CD4-positive, alpha-beta T cell treated with Interleukin-6 at 100 ng/mL for 8 hours (primary cell): ENCODE results near the gene NAMPT.
"Not testable (repeated sequence)": the region's sequence is repeated elsewhere in the genome, so short reads cannot be mapped to it uniquely, and the experiment has no call there.

Experiments
- DNase-seq: peaks from one replicate; pipeline ENCODE4 v3.0.0-alpha.2; 2020; ENCODE audit warnings: mixed read lengths, low spot score

The NAMPT gene

GRCh38 chr7:106304568-106304967 lies 19.8 kb upstream of the NAMPT start:
- no peak for DNase-seq

- not testable (repeated sequence) for DNase-seq
These were observed 13.8 kb upstream of the NAMPT start for GRCh38 chr7:106298631-106299030.

GRCh38 chr7:106298155-106298554 lies 13.4 kb upstream of the NAMPT start:
- DNase-seq, result not testable (repeated sequence)

- DNase-seq, result no peak
These were observed 9.6 kb upstream of the NAMPT start for GRCh38 chr7:106294334-106294733.

GRCh38 chr7:106291247-106291646 lies 6.5 kb upstream of the NAMPT start:
- DNase-seq, result no peak

- no peak for DNase-seq
These were observed 5.5 kb upstream of the NAMPT start for GRCh38 chr7:106290319-106290718.

GRCh38 chr7:106289848-106290247 lies 5.1 kb upstream of the NAMPT start:
- no peak for DNase-seq

- no peak for DNase-seq
These were observed 3.5 kb upstream of the NAMPT start for GRCh38 chr7:106288263-106288662.

- no peak for DNase-seq
These were observed 3.0 kb upstream of the NAMPT start for GRCh38 chr7:106287786-106288185.

- no peak for DNase-seq
These were observed 1.2 kb upstream of the NAMPT start for GRCh38 chr7:106285855-106286492.

- DNase-seq, result peak; percentile 98
These were observed 470 bp upstream of the NAMPT start for GRCh38 chr7:106285051-106285854.

- DNase-seq, result peak; percentile 19
These were observed 711 bp downstream of the NAMPT start for GRCh38 chr7:106283831-106284713.

GRCh38 chr7:106283501-106283830 lies 1.3 kb downstream of the NAMPT start:
- no peak for DNase-seq

- no peak for DNase-seq
These were observed 1.9 kb downstream of the NAMPT start for GRCh38 chr7:106282852-106283251.

GRCh38 chr7:106282390-106282789 lies 2.4 kb downstream of the NAMPT start:
- DNase-seq, result no peak

- DNase-seq, result no peak
These were observed 3.0 kb downstream of the NAMPT start for GRCh38 chr7:106281585-106282318.

- DNase-seq, result no peak
These were observed 3.7 kb downstream of the NAMPT start for GRCh38 chr7:106281127-106281526.

- no peak for DNase-seq
These were observed 5.2 kb downstream of the NAMPT start for GRCh38 chr7:106279425-106280197.

- DNase-seq, result no peak
These were observed 6.1 kb downstream of the NAMPT start for GRCh38 chr7:106278695-106279094.

GRCh38 chr7:106277976-106278375 lies 6.8 kb downstream of the NAMPT start:
- DNase-seq, result no peak

- no peak for DNase-seq
These were observed 8.3 kb downstream of the NAMPT start for GRCh38 chr7:106276513-106276912.
